Astrocyte of the hippocampus (primary cell): ENCODE data around the gene MRPS9.

ENCODE experiments used
- DNase-seq: peaks from one replicate; pipeline ENCODE4 v3.0.0; 2011; ENCODE audit warnings: low read depth, low spot score

MRPS9 gene

GRCh38 chr2:105078906-105079495 is 41.1 kb downstream of the MRPS9 start:
- no peak for DNase-seq

DNA sequence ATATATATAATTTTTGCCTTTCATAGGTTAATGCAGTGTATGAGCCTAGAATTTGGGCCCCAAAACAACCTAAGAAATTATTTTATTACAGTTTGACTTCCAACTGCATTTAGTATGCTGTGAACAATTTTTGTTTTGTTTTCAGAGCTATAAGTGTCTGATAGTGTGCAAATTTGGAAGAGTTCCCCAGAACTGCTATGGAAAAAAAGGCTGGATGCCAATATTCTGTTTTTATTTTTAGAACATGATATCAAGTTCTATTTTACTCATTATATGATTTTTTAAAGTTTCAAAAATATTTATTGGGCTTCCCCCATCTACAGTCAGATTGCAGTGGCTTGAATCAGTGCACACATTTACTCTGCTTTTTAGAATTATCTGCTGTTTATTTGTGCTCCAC is 42.6 kb downstream of the MRPS9 start:
- no peak for DNase-seq

- DNase-seq: peak; percentile 71
These were observed 43.2 kb downstream of the MRPS9 start for GRCh38 chr2:105081006-105081601.

DNA sequence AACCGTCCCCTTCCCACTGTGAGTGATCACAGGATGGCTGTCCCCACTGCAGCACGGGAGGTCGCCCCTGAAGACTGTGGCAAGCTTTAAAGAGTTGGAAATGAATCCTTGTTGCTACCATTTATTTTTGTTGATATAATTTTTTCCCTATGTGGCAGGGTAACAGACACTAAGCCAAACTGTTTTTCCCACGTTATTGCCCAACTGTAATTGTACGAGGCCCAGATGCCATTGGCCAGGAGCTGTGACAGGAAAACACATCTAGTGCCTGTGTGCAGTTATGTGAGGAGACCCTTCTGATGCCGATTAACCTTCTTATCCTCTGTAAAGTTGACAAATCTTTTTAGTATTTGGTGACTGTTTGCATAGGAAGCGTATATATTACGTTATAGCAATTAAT is 44.2 kb downstream of the MRPS9 start:
- no peak for DNase-seq

DNA sequence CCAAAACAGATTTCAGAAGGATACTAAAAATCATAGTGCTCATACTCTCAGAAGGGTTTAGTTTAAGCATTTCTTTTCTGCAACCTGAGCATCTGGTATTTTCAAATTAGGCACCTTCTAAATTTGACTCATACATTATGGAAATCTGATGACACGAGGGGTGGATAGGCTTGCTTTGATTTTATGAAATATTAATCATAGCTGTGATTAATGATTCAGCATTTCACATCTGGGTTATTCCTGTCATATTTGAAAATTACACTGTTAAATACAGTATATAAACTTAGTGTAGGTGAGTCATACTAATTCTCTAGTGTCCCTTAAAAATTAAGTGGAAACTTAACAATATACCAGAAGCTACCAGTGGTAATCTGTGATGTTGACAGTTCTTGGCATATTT is 47.7 kb downstream of the MRPS9 start:
- DNase-seq: no peak

GRCh38 chr2:105087273-105087672 is 49.4 kb downstream of the MRPS9 start:
- DNase-seq: no peak

- DNase-seq: no peak
These were observed 52.2 kb downstream of the MRPS9 start for GRCh38 chr2:105090091-105090490.

DNA sequence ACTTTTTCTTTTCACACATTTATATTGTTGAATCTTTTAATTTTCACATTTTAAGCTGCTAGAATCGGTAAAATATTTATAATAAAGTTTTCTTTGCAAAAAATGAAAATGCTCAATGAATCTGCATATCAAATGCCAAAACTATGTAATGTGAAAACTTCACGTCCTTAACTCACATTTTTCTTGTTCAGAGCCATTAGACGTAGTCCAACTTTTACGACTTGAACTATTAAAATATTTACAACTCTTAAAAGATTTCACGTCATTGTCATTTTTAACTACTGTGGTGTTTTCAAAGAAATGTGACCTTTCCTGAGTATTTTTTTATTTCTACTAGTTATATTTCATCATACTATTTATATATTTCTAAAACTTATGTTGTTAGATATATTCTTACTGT is 54.9 kb downstream of the MRPS9 start:
- no peak for DNase-seq

DNA sequence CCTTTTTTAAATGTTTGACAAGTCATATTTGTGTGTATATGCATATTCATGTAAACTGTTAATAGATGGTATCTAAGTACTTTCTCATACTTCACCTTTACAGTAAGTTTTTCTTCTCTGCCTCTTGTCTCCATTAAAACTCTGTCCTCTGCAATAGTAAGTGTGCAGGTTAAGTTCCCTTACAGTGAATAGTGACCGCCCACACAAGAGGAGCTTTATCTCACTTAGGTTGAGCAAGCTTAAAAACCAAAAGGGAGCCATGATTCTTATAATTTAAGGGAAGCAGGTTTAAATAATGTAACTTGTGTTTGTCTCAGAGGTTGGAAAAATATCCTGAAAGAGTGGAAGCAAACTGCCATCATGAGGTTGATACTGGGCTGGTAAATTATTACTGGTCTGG is 61.3 kb downstream of the MRPS9 start:
- no peak for DNase-seq

DNA sequence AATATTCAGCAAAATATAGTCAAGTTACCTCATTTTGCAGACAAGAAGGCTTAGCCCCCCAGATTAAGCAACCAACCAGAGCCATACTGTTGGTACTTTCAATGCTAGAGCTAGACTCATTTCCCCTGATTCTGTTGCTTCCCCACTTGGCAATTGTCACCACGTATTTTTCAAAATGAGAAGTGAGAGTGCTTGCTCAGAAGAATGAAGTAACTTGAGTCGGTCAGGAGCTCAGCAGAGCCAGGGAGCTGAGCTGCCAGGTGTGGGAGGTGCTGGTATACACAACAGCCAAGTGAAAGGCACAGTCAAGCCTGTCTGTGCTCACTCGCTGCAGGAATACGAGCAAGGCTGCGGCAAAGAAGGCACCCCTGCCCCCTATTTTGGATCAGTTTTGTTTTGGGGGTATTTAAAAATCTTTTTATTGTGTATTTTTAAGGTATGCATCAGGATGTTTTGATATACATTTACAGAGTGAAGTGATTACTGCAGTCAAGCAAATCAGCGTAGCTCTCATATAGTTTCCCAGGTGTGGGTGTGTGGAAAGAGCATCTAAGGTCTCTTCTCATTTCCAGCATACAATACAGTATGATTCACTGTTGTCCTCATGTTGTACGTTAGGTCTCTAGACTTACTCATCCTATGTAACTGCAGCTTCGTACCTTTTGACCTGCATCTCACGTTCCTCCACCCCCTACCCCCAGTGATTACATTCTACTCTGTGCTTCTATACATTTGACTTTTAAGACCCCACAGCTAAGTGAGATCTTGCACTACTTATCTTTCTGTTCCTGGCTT is 62.4 kb downstream of the MRPS9 start:
- DNase-seq: no peak

DNA sequence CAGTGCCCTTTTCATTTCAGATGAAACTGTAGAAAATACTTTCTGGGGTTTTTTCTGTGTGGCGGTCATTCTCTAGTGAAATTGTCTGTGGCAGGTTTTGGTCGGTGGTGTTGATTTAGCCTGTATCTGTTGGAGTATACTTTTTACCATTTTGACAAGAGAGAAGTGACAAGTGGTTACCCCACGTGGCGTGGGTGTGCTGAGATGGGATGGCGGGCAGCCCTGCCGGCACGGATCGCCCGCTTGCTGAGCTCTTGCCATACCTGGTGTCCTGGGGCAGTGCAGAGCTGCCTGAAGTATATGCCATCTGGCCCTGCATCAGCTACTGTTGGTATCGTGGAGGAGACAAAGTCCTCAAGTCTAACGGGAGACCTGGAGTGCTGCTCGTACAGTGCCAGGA is 64.1 kb downstream of the MRPS9 start:
- no peak for DNase-seq

DNA sequence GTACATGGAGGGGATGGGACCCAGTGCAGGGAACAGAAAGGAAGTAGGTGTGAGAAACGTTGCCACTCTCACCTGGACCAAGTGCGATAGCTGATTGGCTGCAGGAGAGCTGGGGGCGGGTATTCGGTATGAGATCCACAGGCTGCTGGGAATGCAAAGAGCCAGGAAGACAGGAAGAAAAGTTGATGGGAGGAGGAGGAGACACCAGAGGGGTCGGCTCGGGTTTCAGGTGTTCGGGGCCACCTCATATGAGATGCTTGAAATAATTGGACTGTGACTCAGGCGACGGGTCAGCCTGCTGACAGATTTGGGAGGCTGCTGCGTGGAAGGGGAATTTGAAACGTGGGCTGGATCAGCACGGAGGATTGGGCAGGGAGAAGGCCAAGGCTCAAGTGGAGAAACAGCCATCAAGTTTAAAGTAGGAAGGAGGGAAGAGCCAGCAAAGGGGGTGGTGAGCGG is 65.1 kb downstream of the MRPS9 start:
- peak; percentile 86 for DNase-seq

DNA sequence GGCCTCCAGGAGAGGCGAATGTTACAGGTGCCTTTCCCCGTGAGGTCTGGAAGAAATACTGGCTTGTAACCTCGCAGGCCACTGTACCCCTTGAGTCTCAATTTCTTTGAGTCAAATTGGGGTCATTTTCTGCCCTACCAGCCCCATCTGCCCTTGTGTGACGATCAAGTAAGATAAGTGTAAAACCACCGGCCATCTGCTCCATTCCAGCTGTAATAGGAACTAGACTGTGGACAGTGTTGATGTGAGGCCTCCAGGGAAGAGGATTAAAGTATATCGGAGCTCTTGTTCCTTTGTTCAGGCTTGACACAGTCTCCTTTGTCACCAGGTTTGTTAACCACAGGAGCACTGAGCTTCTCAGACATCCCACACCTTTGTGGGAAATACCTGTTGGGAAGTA is 65.6 kb downstream of the MRPS9 start:
- DNase-seq: no peak

DNA sequence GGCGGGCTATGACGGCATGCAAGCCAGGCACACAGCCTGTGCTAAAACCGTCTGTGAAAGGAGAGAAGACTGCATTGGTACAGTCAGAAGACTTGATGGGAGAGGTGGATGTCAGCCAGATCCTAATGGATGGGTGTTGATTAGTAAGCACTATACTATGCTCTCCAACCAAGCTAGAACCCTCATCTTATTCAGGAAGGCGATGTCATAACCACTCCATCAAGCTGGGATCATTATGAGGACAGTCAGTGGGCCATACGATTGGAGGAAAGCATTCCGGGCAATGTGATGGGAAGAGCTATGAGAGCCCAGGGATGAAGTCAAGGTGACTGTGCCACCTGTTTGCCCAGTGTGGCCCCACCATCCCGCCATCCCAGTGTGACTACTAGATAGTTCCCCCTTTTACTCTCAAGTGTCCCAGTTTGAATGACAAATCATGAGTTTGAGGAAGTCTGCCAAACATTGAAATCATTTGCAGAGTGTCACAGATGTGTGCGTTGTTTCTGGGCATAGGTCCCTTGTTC is 66.4 kb downstream of the MRPS9 start:
- DNase-seq: peak; percentile 69

DNA sequence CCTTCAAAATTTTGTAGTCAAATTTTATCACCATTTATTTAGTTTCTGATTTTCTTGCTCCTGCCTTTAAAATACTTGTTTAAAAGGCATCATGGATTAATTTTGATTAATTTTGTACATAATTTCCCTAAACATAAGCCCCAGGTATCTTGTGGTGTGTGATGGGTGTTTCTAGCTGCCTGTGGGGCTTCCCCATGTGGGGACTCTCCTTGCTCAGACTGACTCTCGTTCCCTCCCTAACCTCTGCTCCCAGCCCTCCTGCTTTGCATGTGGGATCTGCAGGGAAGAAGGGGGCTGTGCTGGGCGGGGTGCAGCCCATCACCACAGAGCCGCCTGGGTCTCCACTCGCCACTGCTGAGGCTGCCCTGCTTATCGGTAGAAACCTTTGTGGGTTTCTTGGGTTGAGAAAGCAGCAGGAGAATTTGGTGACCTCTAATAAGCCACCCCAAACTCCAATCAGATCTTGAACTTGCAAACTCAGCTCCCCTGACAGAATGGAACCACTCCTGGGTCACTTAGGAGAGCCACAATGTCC is 72.5 kb downstream of the MRPS9 start:
- no peak for DNase-seq

DNA sequence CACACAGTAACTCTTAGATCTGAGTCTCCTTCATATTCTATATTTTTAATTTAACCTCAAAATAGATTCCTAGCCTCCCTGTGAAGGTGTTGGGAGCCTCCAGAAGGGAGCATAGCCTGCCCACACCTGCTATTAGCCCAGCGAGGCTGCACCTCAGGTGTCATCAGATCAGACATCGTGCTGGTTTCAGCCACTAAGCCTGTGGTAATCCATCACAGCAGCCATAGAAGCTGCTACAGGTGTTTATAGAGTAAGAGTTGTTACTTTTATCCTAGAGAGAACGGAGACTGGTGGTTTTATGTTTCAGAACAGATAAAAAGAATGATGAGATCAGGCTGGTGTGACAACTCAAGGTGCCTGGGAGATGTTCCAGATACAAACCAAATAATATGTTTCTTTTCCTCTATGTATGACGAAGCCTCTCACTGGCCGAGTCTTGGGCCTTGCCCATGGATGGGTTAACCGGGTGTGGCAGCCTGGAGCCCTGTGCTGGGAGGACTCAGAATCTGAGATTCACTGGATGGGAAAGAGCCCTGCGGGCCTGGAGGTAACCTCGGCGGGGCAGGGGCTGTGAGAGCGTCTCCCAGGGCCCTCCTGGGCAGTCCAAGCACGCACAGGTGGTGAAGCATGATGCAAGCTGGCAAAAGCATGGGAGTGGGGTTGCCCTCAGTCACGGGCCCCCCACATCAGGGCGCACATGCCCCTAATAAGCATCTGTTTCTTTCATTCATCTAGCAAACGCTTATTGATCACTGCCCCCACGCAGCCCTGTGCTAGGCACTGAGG is 73.7 kb downstream of the MRPS9 start:
- DNase-seq: no peak

DNA sequence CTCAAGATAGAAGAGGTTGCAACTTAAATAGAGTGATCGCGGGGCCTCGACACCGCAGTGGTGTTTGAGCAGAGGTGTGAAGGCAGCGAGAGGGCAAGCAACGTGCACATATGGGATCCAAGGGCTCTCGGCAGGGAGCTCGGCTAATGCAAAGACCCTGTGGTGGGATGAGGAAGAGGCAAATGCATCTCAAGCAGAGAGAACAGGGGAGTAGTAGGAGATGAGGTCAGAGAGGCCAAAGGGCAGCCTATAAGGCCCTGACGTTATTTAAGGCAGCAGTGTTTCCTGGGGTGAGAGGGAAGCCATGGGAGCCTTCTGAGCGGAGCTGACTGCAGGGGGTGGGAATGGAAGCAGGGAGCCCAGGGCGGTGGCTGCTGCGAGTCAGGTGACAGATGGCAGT is 74.5 kb downstream of the MRPS9 start:
- no peak for DNase-seq

DNA sequence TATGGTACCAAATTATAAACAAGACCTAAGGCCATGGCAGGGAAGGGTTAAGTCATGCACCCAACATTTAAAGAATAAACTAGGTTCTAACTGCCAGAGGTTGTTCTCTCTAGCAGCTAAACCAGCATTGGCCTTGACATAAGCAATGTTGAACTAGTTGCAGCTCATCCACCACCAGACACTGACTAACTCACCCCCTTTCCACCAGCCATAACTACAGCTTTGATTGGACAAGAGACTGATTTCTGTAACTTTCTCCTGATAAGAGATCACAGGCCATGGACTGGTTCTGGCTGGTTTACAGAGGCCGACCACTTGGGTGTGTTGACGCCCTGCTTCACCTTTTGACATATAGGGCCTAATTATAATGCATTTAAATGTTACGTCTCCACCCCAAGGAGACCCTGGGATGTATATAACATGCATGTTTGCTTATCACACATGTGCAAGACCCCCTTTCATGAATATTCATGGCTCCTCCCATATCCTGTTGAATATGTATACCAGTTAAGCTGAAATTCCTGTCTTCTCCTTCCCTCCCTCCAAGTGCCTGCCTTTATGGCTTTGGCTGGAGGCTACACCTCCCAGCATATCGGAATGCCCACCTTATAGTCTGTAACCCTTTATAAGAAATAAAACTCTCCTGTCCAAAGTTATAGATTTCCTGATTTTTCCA is 75.9 kb downstream of the MRPS9 start:
- DNase-seq: no peak

DNA sequence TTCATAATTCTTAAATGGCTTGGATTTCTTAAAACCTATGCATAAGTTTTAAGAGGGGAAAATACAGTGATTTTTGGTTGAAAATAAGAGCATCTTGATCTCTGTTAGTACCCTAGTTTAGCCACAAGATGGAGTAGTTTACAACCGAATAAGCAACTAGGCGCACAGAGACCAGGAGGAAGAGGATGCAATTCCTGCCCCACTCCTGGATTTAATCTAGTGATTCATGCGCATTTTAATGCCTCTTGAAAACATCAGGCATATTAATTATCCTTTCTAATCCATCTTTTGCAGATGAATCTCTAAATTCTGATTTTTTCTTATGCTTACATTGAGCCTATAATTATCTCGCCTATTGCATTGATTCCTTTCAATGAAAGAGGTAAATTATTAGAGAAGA is 76.7 kb downstream of the MRPS9 start:
- peak; percentile 72 for DNase-seq

DNA sequence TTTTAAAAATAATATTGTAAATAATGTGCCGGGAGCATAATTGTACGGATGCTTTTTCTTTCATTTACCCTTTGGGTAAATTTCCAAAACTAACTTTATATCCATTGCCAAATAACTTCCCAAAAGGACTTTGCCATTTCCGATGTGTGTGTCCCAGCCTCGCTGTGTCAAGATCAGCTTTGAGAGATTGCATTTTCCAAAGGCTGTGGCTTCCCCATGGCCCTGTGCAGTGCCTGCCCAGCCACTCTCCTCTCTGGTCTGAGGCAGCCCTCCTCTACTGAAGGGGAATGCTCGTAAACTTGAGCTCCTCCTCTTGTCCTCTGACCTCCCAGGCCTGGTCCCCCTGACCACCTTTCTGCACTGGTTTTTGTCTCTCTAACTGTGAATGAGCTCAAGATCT is 78.5 kb downstream of the MRPS9 start:
- DNase-seq: no peak

DNA sequence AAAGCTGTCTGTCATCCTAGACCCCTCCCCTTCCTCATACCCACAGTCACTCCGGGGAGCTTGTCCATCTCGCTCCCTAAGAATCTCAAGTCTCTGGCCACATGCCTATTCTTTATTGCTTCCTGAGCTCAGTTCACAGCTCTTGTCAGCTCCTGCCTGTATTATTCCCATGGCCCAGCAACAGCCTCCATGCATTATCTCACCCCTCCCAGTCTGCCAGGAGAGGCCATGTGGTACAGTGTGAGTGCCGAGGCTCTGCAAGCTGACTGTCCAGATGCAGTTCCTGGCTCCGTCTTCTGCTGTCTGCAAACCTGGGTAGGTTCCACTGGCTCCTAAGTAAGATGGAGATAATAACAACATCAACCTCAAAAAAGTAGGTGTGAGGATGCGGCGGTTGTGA is 79.7 kb downstream of the MRPS9 start:
- no peak for DNase-seq
